Right lobe of liver (tissue), 4 donors: ENCODE measurements around the gene ZFP57.

Source experiments
- CTCF ChIP-seq, 4 donors: fragments of 200-600 bp in 3 of 4; fragments of 450-650 bp in 1 of 4; IDR thresholded peaks; one replicate each; pipeline versions ENCODE4 v1.5.1 to v1.8.0; 2016 to 2022; ENCODE audit warnings: antibody characterized with exemption in 4 of 4, mild to moderate bottlenecking in 2 of 4
- POLR2A ChIP-seq: fragments of 450-650 bp; IDR thresholded peaks from one replicate; pipeline ENCODE4 v1.6.1; 2017; ENCODE audit warnings: antibody characterized with exemption, mild to moderate bottlenecking
- donor health status: DM: no; HTN: no; CAD: no.
- donor health status: DM: no; HTN: no; CAD: no.
- donor health status: DM: no; HTN: yes; CAD: no.

- TF ChIP-seq CTCF (IDR thresholded peaks at IDR 0.05): no peak
- TF ChIP-seq POLR2A: no peak
Measured at GRCh38 chr6:29671026-29671425, 9.9 kb downstream of the ZFP57 start.
